Cardiac muscle cell (in vitro differentiated cells and primary cell): ENCODE measurements around the gene COL1A1. TPM values are rescaled to one million over a fixed set of nuclear protein-coding genes. Genes with fewer than 3 reads are reported as not detected.

Source experiments
- DNase-seq, 2 donors: peaks; one replicate each; pipeline versions ENCODE4 v3.0.0 to v3.0.0-alpha.2; 2010 to 2017; ENCODE audit warnings: low read depth in 1 of 2, low spot score in 1 of 2
- H3K27ac ChIP-seq: fragments of 200-600 bp; sonication (generic); 2 replicates; pipeline ENCODE4 v1.5.1; 2016
- H3K27me3 ChIP-seq: fragments of 200-600 bp; sonication (generic); 2 replicates; pipeline ENCODE4 v1.6.0; 2016; ENCODE audit warnings: control low read depth
- H3K36me3 ChIP-seq: fragments of 200-600 bp; sonication (generic); 2 replicates; pipeline ENCODE4 v1.5.1; 2016; ENCODE audit warnings: control low read depth
- H3K4me1 ChIP-seq: fragments of 200-600 bp; sonication (generic); 2 replicates; pipeline ENCODE4 v1.8.1; 2017; ENCODE audit warnings: low read depth, mild to moderate bottlenecking, mixed run types
- H3K4me3 ChIP-seq: fragments of 200-600 bp; sonication (generic); 2 replicates; pipeline ENCODE4 v1.5.1; 2016; ENCODE audit warnings: mild to moderate bottlenecking
- H3K9me3 ChIP-seq: fragments of 200-600 bp; sonication (generic); 2 replicates; pipeline ENCODE4 v1.5.1; 2017; ENCODE audit warnings: low read depth, mild to moderate bottlenecking, control low read depth
- polyA plus RNA-seq: library from polyadenylated mRNA; unstranded; fragments of >200 nt; fragmentation: Nextera tagmentation; extraction: Ambion mirVana; gene quantifications from 2 replicates; pipeline ENCODE4 v1.2.1, GENCODE V29; 2016
- total RNA-seq: library from RNA; depleted of rRNA; stranded (reverse); fragments of >200 nt; gene quantifications from 2 replicates; pipeline ENCODE4 v1.2.3, GENCODE V29; 2016
- TF ChIP-seq, protein P1 (sequence below): IDR thresholded peaks from 2 replicates; pipeline ENCODE4 v1.5.1; 2012; ENCODE audit warnings: low read depth, mild to moderate bottlenecking, low read length

Gene COL1A1
- total and polyA plus RNA-seq, 2 experiments from 2014 or later = 127 to 261 TPM

DNA sequence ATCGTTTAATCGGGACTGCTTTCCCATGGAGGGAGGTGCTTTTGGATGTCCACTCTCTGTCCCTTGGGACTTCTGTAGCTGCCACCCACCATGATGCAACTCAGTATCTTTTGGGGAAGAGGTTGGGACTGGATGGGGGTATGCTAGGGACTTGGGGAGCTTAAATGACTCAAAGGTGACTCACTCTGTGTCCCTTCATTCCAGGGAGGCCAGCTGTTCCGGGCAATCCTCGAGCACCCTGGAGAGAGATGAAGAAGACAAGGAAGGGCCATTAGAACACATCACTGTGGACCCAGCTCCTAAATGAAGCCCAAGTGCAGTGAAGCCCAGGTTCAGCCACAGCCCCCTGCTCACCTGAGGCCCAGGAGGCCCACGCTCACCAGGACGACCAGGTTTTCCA, 4.6 kb downstream of the COL1A1 start:
- peaks cover 7% of the 10 kb centered on the region for H3K27me3 ChIP-seq
- H3K4me1 ChIP-seq = peaks cover 9% of the 10 kb centered on the region
- peak in 1 of 2 donors; percentile 62 for DNase-seq
- TF ChIP-seq, protein P1, sequence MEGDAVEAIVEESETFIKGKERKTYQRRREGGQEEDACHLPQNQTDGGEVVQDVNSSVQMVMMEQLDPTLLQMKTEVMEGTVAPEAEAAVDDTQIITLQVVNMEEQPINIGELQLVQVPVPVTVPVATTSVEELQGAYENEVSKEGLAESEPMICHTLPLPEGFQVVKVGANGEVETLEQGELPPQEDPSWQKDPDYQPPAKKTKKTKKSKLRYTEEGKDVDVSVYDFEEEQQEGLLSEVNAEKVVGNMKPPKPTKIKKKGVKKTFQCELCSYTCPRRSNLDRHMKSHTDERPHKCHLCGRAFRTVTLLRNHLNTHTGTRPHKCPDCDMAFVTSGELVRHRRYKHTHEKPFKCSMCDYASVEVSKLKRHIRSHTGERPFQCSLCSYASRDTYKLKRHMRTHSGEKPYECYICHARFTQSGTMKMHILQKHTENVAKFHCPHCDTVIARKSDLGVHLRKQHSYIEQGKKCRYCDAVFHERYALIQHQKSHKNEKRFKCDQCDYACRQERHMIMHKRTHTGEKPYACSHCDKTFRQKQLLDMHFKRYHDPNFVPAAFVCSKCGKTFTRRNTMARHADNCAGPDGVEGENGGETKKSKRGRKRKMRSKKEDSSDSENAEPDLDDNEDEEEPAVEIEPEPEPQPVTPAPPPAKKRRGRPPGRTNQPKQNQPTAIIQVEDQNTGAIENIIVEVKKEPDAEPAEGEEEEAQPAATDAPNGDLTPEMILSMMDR = no peak
- H3K27ac ChIP-seq = no peak overlapping the region
- no peak overlapping the region for H3K4me3 ChIP-seq
- H3K9me3 ChIP-seq = no peaks in the 10 kb centered on the region
- H3K36me3 ChIP-seq = peaks cover 39% of the 10 kb centered on the region

GRCh38 chr17:50196036-50196435, 5.4 kb downstream of the COL1A1 start:
- H3K27me3 ChIP-seq = peaks cover under 1% of the 10 kb centered on the region
- no peak overlapping the region for H3K27ac ChIP-seq
- H3K9me3 ChIP-seq = no peaks in the 10 kb centered on the region
- H3K4me1 ChIP-seq = peaks cover 9% of the 10 kb centered on the region
- DNase-seq = no peak
- no peak overlapping the region for H3K4me3 ChIP-seq
- TF ChIP-seq, protein P1 = no peak
- peaks cover 39% of the 10 kb centered on the region for H3K36me3 ChIP-seq

- Histone ChIP-seq H3K27ac (no peak overlapping the region), H3K27me3 (no peaks in the 10 kb centered on the region), H3K4me3 (no peak overlapping the region), H3K9me3 (no peaks in the 10 kb centered on the region), H3K4me1 (peaks cover 9% of the 10 kb centered on the region), H3K36me3 (peaks cover 40% of the 10 kb centered on the region)
- TF ChIP-seq, protein P1 = peak; percentile 44
- peak in 1 of 2 donors; percentile 67 for DNase-seq
These were observed 6.2 kb downstream of the COL1A1 start for GRCh38 chr17:50194934-50195865.

DNA sequence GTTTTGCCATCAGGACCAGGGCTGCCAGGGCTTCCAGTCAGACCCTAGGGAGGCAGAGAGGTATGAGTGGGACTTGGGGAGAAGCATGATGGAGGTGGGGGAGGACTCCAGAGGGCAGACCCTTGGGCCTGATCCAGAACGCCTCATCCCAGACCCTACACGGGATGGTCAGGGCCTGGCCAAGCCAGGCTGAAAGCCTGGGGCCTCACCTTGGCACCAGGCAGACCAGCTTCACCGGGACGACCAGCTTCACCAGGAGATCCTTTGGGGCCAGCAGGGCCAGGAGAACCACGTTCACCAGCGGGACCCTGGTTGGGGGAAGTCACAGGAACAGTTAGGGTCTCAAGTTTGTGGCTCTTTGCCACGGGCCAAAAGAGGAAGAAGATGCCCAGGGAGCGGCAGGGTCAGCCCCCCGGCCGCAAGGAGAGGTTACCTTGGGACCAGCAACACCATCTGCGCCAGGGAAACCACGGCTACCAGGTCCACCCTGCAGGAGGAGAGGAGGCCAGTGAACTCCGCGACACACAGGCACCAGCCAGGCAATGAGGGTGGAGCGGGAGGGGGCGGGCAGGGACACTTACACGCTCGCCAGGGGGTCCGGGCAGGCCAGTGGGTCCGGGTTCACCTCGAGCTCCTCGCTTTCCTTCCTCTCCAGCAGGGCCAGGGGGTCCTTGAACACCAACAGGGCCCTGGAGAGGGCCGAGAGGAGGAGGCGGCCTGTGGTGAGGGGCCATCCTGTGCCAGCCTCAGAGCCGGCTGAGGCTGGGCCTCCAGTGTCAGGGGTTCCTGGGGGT, 7.1 kb downstream of the COL1A1 start:
- Histone ChIP-seq H3K36me3 (peaks cover 49% of the 10 kb centered on the region), H3K4me1 (peaks cover 8% of the 10 kb centered on the region), H3K9me3 (no peaks in the 10 kb centered on the region), H3K27ac (no peak overlapping the region), H3K27me3 (no peaks in the 10 kb centered on the region), H3K4me3 (no peak overlapping the region)
- peak in 1 of 2 donors; percentile 50 for DNase-seq
- TF ChIP-seq, protein P1 = no peak

GRCh38 chr17:50192618-50193291, 8.7 kb downstream of the COL1A1 start:
- Histone ChIP-seq H3K27me3 (no peaks in the 10 kb centered on the region), H3K9me3 (no peaks in the 10 kb centered on the region), H3K4me1 (no peaks in the 10 kb centered on the region), H3K36me3 (peaks cover 48% of the 10 kb centered on the region), H3K4me3 (no peak overlapping the region), H3K27ac (no peak overlapping the region)
- TF ChIP-seq, protein P1 = no peak
- DNase-seq = no peak
